ENCODE data around the gene UROS. TPM values are rescaled to one million over a fixed set of nuclear protein-coding genes. Genes with fewer than 3 reads are reported as not detected.

Gene UROS
- polyA plus RNA-seq, 4 donors: 32.5 to 51.9 (median 38.5) TPM

DNA sequence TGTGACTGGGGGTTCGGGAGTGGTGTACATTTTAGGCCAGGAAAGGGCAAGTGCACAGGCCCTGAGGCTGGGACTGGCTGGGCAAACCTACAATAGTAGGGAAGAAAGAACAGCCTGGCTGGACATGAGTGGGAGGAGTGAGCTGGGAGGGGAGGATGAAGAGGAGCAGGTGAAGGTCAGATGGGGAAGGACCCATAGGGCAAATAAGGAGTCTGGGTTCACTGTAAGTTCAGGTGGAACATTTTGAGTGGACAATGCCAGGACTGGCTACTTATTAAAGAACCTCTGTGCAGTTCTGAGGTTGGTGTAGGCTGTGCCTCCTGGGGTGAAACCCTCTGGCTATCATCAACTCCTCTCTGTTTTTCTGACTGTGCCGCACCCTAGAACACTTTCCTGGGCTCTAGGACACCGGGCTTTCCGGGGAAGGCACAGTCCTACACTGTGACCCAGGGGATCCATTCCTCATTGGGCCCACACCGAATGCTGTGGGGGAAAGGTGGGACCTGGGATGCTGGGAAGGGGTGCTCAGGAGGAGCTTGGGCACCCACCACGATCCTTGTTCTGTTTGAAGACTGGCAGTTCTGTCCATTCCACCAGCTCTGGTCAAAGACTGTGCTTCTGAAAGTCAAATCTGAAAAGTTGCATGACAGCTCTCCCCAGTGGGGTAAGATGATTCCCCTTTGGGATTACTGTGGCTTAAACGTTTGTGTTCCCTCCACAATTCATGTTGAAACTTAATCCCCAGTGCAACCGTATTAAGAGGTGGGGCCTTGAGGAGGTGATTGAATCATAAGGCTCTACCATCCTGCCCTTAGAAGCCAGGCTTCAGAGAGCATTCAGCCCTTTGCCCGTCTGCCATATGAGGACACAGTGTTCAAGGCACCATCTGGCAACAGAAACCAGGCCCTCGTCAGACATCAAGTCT is 43.4 kb downstream of the UROS start:
- Histone ChIP-seq H3K4me3 (ENCODE audit: low read depth in 1 of 3, low read length in 3 of 3) (no peak overlapping the region), H3K9me3 (ENCODE audit: control insufficient read depth in 2 of 2, insufficient read depth in 1 of 2, low read depth in 1 of 2, low read length in 1 of 2) (peaks cover 0 to 9% of the 10 kb centered on the region in 2 donors), H3K27me3 (ENCODE audit: control insufficient read depth in 3 of 3, insufficient read depth in 3 of 3, low read length in 3 of 3) (no peaks in the 10 kb centered on the region), H3K27ac (ENCODE audit: low read depth in 1 of 3, low read length in 2 of 3) (no peak overlapping the region), H3K4me1 (ENCODE audit: control insufficient read depth in 3 of 3, insufficient read depth in 2 of 3, low read depth in 1 of 3, low read length in 2 of 3) (no peaks in the 10 kb centered on the region), H3K36me3 (ENCODE audit: control insufficient read depth in 3 of 3, insufficient read depth in 2 of 3, low read depth in 1 of 3, low read length in 3 of 3) (no peaks in the 10 kb centered on the region)
- 76 to 82% (median 80%) methylated on average over 10 of the region's 10 CpGs for WGBS, 3 donors
- DNase-seq: no peak
- no peak for FAIRE-seq

DNA sequence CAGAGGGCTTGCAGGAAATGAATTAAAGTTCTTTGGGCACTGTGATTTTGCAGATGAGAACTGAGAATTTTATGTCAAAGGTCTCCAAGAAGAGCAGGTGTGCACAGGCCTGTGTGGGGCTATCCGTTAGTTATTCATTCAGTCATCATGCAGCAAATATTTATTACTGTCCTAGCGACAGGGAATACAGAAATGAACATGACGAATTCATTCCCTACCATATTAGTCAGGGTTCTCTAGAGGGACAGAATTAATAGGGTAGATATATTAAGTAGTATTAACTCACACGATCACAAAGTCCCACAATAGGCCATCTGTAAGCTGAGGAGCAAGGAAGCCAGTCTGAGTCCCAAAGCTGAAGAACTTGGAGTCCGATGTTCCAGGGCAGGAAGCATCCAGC is 44.5 kb downstream of the UROS start:
- no peak overlapping the region for H3K4me3 ChIP-seq (ENCODE audit: low read depth in 1 of 3, low read length in 3 of 3)
- DNase-seq: no peak
- no peaks in the 10 kb centered on the region for H3K36me3 ChIP-seq (ENCODE audit: control insufficient read depth in 3 of 3, insufficient read depth in 2 of 3, low read depth in 1 of 3, low read length in 3 of 3)
- FAIRE-seq: no peak
- WGBS, 3 donors: 56 to 65% (median 63%) methylated on average over 5 of the region's 5 CpGs
- H3K27me3 ChIP-seq (ENCODE audit: control insufficient read depth in 3 of 3, insufficient read depth in 3 of 3, low read length in 3 of 3): no peaks in the 10 kb centered on the region
- no peak overlapping the region for H3K27ac ChIP-seq (ENCODE audit: low read depth in 1 of 3, low read length in 2 of 3)
- peaks cover 0 to 9% of the 10 kb centered on the region in 2 donors for H3K9me3 ChIP-seq (ENCODE audit: control insufficient read depth in 2 of 2, insufficient read depth in 1 of 2, low read depth in 1 of 2, low read length in 1 of 2)
- no peaks in the 10 kb centered on the region for H3K4me1 ChIP-seq (ENCODE audit: control insufficient read depth in 3 of 3, insufficient read depth in 2 of 3, low read depth in 1 of 3, low read length in 2 of 3)

DNA sequence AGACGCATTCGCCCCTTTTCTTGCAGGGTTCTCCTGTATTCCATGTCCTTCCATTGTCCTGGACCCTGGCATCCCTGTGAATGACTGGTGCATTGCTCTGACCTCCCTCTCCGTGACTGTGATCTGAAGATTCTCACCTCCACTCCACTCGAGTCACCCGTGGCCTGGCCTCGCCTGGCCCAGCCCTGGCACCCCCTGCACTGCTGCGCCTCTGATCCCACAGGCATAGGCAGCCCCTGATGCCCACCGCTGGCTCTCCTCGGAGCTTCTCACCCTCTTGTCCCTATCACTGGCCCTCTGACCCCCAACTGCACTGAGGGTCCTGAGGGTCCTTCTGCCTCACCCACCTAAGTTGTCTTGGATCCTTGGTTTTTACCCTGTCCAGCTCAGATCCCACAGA is 45.3 kb downstream of the UROS start:
- Histone ChIP-seq H3K9me3 (ENCODE audit: control insufficient read depth in 2 of 2, insufficient read depth in 1 of 2, low read depth in 1 of 2, low read length in 1 of 2) (peaks cover 0 to 9% of the 10 kb centered on the region in 2 donors), H3K4me3 (ENCODE audit: low read depth in 1 of 3, low read length in 3 of 3) (no peak overlapping the region), H3K4me1 (ENCODE audit: control insufficient read depth in 3 of 3, insufficient read depth in 2 of 3, low read depth in 1 of 3, low read length in 2 of 3) (no peaks in the 10 kb centered on the region), H3K27me3 (ENCODE audit: control insufficient read depth in 3 of 3, insufficient read depth in 3 of 3, low read length in 3 of 3) (no peaks in the 10 kb centered on the region), H3K27ac (ENCODE audit: low read depth in 1 of 3, low read length in 2 of 3) (no peak overlapping the region), H3K36me3 (ENCODE audit: control insufficient read depth in 3 of 3, insufficient read depth in 2 of 3, low read depth in 1 of 3, low read length in 3 of 3) (no peaks in the 10 kb centered on the region)
- no peak for FAIRE-seq
- no peak for DNase-seq
- 83 to 92% (median 87%) methylated on average over 9 of the region's 9 CpGs for WGBS, 3 donors

DNA sequence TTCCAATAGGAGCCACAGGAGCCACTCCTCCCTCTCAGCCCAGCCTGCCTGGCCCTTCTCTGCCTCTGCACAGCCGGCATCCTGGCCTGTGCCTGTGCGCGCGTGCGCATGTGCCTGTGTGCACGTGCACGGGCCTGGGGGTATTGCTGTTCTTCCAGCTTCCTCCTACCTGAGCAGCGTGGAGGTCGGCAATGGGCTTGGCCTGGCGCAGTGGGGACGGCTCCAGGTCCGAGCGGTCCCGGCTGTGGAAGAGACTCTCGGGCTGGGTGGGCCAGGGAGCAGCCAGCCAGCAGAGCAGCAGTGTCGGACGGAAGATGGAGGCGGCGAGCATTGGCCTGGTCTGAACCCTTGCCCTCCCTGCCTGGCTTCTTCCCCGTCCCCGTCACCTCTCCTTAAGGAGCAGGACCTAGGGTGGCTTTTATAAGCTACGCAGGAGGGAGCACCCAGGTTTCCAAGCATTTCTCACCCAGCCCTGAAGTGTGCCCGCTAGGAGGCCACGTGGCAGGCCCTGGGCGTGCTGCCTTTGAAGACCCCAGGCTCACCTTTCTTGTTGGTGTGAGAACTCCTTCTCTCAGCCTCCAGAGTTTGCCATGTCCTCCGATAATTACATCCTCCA is 47.5 kb downstream of the UROS start, which contains the start of gene MMP21:
MMP21 (minus strand) TSS at position 331 of the 616 bp plus-strand sequence; CDS start at position 331, 0 bp downstream.
- WGBS, 3 donors: 91 to 95% (median 94%) methylated on average over 25 to 26 of the region's 26 CpGs
- DNase-seq (no peak), FAIRE-seq (no peak)
- no peak within 1 kb of the TSS for H3K4me3 ChIP-seq (ENCODE audit: low read depth in 1 of 3, low read length in 3 of 3)
- no peaks in the 10 kb centered on the region for H3K36me3 ChIP-seq (ENCODE audit: control insufficient read depth in 3 of 3, insufficient read depth in 2 of 3, low read depth in 1 of 3, low read length in 3 of 3)
- no peaks in the 10 kb centered on the region for H3K4me1 ChIP-seq (ENCODE audit: control insufficient read depth in 3 of 3, insufficient read depth in 2 of 3, low read depth in 1 of 3, low read length in 2 of 3)
- H3K27ac ChIP-seq (ENCODE audit: low read depth in 1 of 3, low read length in 2 of 3): no peak within 1 kb of the TSS
- peaks cover 0 to 9% of the 10 kb centered on the region in 2 donors for H3K9me3 ChIP-seq (ENCODE audit: control insufficient read depth in 2 of 2, insufficient read depth in 1 of 2, low read depth in 1 of 2, low read length in 1 of 2)
- no peaks in the 10 kb centered on the region for H3K27me3 ChIP-seq (ENCODE audit: control insufficient read depth in 3 of 3, insufficient read depth in 3 of 3, low read length in 3 of 3)

DNA sequence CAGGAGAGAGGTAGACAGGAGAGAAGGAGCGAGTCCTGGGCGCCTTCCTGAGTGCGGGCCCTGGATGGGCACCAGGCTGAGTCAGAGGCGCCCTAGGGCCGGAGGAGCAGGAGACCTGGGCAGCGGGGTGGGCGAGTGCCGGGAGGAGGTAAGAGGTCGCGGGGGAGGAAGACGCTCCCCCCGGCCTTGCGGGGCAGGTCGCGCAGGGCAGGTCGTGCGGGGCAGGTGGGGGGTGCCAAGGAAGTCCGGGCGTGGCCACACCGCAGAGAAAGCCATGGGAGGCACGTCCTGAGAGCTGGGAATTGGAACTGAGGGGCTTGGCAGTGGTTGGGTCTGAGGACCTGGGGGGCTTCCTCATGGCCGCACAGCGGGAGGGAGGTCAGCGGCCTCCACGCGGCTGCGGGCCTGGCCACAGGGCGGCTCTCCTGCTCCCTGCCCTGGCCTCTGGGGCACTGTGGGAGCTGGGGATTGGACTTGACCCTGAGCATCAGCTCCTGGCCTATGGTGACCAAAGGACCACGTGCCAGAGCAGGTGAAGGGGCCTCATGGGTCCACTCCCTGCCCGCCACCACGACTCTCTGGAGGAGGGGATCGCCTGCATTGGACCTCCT is 48.4 kb downstream of the UROS start:
- H3K4me1 ChIP-seq (ENCODE audit: control insufficient read depth in 3 of 3, insufficient read depth in 2 of 3, low read depth in 1 of 3, low read length in 2 of 3): no peaks in the 10 kb centered on the region
- WGBS, 3 donors: 85 to 91% (median 90%) methylated on average over 30 to 32 of the region's 32 CpGs
- no peak overlapping the region for H3K4me3 ChIP-seq (ENCODE audit: low read depth in 1 of 3, low read length in 3 of 3)
- FAIRE-seq (no peak), DNase-seq (no peak)
- no peaks in the 10 kb centered on the region for H3K27me3 ChIP-seq (ENCODE audit: control insufficient read depth in 3 of 3, insufficient read depth in 3 of 3, low read length in 3 of 3)
- H3K9me3 ChIP-seq (ENCODE audit: control insufficient read depth in 2 of 2, insufficient read depth in 1 of 2, low read depth in 1 of 2, low read length in 1 of 2): peaks cover 0 to 2% of the 10 kb centered on the region in 2 donors
- no peaks in the 10 kb centered on the region for H3K36me3 ChIP-seq (ENCODE audit: control insufficient read depth in 3 of 3, insufficient read depth in 2 of 3, low read depth in 1 of 3, low read length in 3 of 3)
- no peak overlapping the region for H3K27ac ChIP-seq (ENCODE audit: low read depth in 1 of 3, low read length in 2 of 3)

DNA sequence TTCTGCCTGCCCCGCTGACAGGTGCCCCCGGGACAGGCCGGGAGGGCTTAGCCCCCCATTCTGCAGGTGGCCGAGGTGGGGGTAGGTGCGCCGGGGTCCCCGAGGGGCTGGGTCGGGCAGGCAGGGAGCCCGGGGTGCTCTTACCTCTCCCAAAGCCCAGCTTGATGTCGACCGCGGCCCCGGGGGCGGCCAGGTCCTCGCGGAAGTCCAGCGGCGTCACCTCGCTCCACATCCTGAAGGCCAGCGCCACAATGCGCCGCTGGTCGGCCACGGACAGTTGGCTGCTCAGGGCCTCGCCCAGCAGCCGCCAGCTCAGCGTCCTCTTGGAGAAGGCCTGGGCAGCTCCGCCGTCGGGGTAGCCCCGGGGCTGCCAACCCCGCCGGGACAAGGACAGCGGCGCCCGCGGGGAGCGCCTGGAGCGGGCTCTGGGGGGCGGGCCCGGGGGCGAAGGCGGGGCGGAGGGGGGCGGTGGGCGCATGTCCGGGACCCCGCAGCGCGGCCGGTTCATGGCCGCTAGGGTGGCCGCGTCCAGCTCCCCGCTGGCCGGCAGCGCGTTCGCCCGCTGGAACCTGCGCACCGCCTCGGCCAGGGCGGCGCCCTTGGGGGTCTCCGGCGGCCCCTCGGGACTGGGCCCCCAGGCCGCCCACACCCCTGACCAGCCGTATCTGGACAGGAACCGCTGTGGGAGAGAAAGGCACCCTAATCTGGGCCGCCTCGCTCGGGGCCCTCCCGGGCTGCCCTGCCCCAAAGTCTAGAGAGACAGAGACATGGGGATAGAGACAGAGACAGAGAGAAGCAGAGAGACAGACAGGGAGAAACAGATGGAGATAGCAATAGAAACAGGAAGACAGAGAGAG is 49.1 kb downstream of the UROS start:
- WGBS, 3 donors: 79 to 89% (median 87%) methylated on average over 49 to 75 of the region's 75 CpGs
- H3K4me1 ChIP-seq (ENCODE audit: control insufficient read depth in 3 of 3, insufficient read depth in 2 of 3, low read depth in 1 of 3, low read length in 2 of 3): no peaks in the 10 kb centered on the region
- DNase-seq: no peak
- H3K4me3 ChIP-seq (ENCODE audit: low read depth in 1 of 3, low read length in 3 of 3): no peak overlapping the region
- no peak overlapping the region for H3K27ac ChIP-seq (ENCODE audit: low read depth in 1 of 3, low read length in 2 of 3)
- FAIRE-seq: no peak
- H3K36me3 ChIP-seq (ENCODE audit: control insufficient read depth in 3 of 3, insufficient read depth in 2 of 3, low read depth in 1 of 3, low read length in 3 of 3): peaks cover 0 to 5% (median 0%) of the 10 kb centered on the region in 3 donors
- H3K9me3 ChIP-seq (ENCODE audit: control insufficient read depth in 2 of 2, insufficient read depth in 1 of 2, low read depth in 1 of 2, low read length in 1 of 2): no peaks in the 10 kb centered on the region
- H3K27me3 ChIP-seq (ENCODE audit: control insufficient read depth in 3 of 3, insufficient read depth in 3 of 3, low read length in 3 of 3): no peaks in the 10 kb centered on the region

DNA sequence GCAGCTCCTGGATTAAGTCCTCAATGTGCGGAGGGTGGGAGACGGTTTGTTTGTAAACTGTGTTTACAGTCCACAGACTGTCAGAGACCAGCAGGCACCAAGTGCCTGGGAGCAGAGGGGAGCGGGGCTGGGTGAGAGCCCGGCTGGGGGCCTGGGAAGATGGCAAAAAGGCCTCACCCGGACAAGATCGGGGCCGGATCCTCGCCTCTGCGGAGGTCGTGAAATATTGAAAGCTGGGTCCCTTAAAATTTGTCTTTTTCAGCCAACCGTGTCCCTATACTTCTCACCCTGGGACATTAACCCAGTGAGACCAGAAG is 50.2 kb downstream of the UROS start:
- no peak overlapping the region for H3K4me3 ChIP-seq (ENCODE audit: low read depth in 1 of 3, low read length in 3 of 3)
- peaks cover 0 to 5% (median 0%) of the 10 kb centered on the region in 3 donors for H3K36me3 ChIP-seq (ENCODE audit: control insufficient read depth in 3 of 3, insufficient read depth in 2 of 3, low read depth in 1 of 3, low read length in 3 of 3)
- H3K9me3 ChIP-seq (ENCODE audit: control insufficient read depth in 2 of 2, insufficient read depth in 1 of 2, low read depth in 1 of 2, low read length in 1 of 2): no peaks in the 10 kb centered on the region
- H3K27me3 ChIP-seq (ENCODE audit: control insufficient read depth in 3 of 3, insufficient read depth in 3 of 3, low read length in 3 of 3): no peaks in the 10 kb centered on the region
- H3K27ac ChIP-seq (ENCODE audit: low read depth in 1 of 3, low read length in 2 of 3): no peak overlapping the region
- DNase-seq (no peak), FAIRE-seq (no peak)
- WGBS, 3 donors: 84 to 93% (median 89%) methylated on average over 11 of the region's 11 CpGs
- no peaks in the 10 kb centered on the region for H3K4me1 ChIP-seq (ENCODE audit: control insufficient read depth in 3 of 3, insufficient read depth in 2 of 3, low read depth in 1 of 3, low read length in 2 of 3)

Measured in small intestine (tissue), 7 donors.